Astrocyte of the hippocampus (primary cell): ENCODE data around the gene WDR43.
"Not testable (repeated sequence)": the region's sequence is repeated elsewhere in the genome, so short reads cannot be mapped to it uniquely, and the experiment has no call there.

ENCODE experiments used
- DNase-seq: peaks from one replicate; pipeline ENCODE4 v3.0.0; 2011; ENCODE audit warnings: low read depth, low spot score

The WDR43 gene

GRCh38 chr2:28962505-28962904, 68.0 kb downstream of the WDR43 start:
- no peak for DNase-seq

DNA sequence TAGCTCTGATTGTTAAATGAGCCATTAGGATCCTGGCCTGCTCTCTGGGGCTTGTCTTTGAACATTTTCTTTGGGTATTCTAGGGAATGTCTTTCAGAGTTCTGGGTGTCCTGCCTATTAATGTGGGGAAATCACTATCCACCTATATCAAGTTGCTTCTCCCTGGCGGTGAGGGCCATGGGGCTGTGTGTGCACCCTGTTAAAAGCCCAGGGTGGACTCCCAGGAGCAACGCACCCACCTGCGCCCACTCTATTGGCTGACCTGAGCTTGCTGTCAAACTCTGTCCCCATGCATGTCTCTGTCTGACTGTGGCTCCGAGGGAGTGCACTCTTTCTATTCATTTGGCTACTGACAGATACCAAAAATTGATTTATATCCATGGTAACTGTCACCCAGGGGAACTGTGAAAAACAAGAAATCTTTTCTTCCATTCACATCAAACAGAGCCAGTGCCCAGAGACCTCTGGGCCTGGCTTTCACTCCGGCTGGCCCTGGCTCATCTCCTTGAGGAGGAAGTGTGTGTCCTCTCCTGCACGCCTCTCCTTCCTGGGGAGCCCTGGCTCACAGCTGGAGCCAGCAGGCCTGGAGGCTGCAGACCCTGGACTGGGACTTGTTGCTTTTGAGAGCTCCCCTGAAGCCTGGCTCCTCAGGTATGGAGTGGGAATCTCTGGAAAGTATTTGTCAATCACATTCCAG, 76.1 kb downstream of the WDR43 start:
- DNase-seq = no peak

- DNase-seq = no peak
Measured at GRCh38 chr2:28972778-28973335, 78.4 kb downstream of the WDR43 start.

GRCh38 chr2:28974252-28974651, 79.8 kb downstream of the WDR43 start:
- no peak for DNase-seq

DNA sequence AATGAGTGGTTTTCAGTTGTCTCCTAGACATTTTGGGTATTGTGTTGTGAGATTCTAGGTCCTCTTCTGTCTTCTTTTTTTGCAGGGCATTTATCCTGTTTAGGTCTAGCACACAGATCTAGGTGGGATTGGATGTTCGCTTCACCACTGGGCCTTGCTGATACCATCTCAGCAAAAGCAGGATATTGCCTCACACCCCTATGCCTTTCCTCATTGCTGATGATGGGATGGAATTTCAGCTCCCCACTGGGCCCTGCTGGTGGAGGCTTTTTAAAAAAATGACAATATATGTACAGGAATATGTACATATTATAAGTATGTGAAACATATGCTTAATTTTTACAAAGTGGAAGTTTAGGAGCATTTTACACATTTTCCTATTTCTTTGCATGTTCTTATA, 81.2 kb downstream of the WDR43 start:
- no peak for DNase-seq

GRCh38 chr2:28976584-28976983, 82.1 kb downstream of the WDR43 start:
- DNase-seq = peak; percentile 85

DNA sequence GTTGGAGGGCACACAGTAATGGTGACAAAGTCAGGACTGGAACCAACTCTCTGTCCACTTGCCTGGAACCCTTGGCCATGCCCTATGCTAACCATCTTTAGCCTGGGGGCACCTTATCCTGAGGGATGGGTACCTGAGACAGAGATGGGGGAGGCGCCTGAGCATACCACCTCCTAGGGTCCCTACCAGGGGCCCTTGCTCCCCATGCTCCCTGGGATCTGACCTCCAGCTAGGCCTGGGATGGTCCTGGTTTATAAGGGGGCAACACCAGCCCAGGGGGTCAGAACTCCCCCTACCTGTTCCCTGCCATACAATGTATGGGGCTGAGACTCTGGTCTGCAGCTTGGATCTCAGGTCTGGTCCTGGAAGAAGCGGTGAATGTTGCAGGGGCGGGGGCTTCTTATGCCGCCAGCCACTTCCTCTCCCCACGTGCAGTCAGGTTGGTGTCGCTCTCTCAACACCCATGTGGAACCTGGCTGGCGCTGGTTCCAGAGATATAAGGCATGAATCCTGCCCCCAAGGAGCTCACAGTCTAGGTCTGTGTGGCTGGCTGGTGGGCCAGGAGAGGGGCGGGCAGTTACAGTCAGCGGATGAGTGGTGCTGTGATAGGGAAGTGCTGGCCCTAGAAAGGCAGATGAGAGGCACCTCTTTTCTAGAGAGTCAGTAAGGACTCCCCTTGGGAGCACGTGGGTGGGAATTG, 82.9 kb downstream of the WDR43 start:
- DNase-seq = no peak

- DNase-seq = not testable (repeated sequence)
Measured at GRCh38 chr2:28978001-28978400, 83.5 kb downstream of the WDR43 start.

- DNase-seq = no peak
Measured at GRCh38 chr2:28978606-28979005, 84.1 kb downstream of the WDR43 start.

- DNase-seq = no peak
Measured at GRCh38 chr2:28979041-28979440, 84.6 kb downstream of the WDR43 start.

GRCh38 chr2:28979576-28980366, 85.3 kb downstream of the WDR43 start:
- no peak for DNase-seq

DNA sequence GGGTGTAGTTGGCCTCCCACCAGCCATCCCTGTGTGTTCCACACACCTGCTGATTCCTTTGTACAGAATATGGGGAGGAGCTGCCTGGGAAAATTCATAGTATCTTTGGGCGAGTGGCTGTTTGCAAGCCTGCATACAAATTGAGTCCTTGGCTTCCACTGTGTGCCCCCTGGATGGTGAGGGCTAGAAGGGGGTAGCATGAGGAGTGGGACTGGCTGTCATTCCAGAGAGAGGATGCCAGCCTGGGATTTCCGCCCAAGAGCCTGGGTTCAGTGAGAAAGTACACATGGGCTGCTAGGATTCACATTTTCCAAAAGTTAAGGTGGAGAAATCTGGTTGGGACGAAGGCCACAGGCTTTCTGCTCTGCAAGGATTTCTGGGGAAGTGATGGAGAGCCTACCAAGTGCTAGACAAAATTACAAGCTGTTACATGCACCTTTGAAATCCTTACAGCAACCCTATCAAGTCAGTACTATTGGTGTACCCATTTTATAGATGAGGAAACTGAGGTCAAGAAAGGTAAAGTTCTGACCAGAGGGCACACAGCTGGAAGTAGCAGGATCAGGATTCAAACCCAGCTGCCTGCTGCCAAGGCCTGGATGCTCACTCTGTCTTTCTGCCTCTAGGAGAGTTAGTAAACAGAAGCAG, 86.0 kb downstream of the WDR43 start:
- no peak for DNase-seq

- peak; percentile 67 for DNase-seq
Measured at GRCh38 chr2:28981016-28981441, 86.6 kb downstream of the WDR43 start, which contains the start of gene TOGARAM2. TSS of gene TOGARAM2 (plus strand) at chr2:28981298. CDS start at chr2:28994835, 13,537 bp downstream.

GRCh38 chr2:28981620-28982376, 87.3 kb downstream of the WDR43 start:
- DNase-seq = peak; percentile 53

DNA sequence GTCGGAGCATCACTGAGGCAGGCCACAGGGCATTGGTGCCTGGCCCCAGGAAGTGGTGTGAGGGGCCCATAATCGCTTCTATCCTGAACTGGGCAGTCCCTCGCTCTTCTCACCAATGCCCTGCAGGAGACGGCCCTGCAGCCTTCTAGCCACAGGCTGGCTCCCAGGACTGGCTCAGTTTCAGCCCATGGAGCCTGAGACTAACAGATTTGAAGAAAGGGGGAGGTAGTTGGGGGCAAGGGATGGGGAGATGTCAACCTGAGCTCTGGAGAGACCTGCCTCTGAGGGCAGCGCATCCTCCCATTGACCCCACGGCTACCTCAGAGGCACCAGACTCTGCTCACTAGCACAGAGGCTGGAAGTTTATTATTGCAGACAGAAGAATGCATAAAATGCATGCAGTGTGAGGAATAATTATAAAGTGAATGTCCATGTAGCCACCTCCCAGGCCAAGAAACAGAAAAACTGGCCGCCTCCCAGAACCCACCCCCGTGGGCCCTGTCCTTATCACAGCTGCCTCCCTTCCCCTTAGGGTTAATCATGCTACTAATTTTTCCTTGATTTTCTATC, 88.0 kb downstream of the WDR43 start:
- DNase-seq = peak; percentile 81

DNA sequence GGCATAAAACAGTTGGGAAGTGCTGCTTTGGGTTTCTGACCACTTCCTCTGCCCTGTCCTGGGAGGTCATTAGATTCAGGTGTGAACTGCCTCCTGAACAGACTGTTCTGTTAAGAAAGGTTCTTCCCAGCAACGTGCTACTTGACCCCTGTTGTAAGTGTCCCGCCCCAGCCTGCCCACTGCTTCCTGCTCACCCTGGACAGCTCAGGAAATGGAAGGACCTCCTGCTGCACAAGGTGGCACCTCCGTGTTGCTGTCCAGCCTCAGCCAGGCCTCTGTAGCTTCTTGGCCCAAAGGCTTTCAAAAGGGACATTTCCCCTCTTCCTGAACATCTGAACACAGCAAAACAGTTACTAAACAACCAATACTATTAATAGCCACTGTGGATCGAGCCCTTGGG, 92.0 kb downstream of the WDR43 start:
- no peak for DNase-seq

- no peak for DNase-seq
Measured at GRCh38 chr2:28989973-28990372, 95.5 kb downstream of the WDR43 start.

- DNase-seq = no peak
Measured at GRCh38 chr2:28990445-28990844, 96.0 kb downstream of the WDR43 start.

GRCh38 chr2:28991021-28991420, 96.6 kb downstream of the WDR43 start:
- DNase-seq = peak; percentile 76

- peak; percentile 29 for DNase-seq
Measured at GRCh38 chr2:28991460-28991859, 97.0 kb downstream of the WDR43 start.
